Tibial artery (tissue), 4 donors: ENCODE data around the gene ETV6.

Source experiments
- DNase-seq, 2 donors: peaks; one replicate each; pipeline ENCODE4 v3.0.0-alpha.2; 2019
- H3K27ac ChIP-seq, 2 donors: fragments of 200-600 bp; sonication (generic) in 1 of 2; 1 replicate in 1 of 2; 2 replicates in 1 of 2; pipeline ENCODE4 v1.5.1; 2018 to 2019; ENCODE audit warnings: mild to moderate bottlenecking in 1 of 2
- H3K27me3 ChIP-seq, 2 donors: fragments of 200-600 bp; sonication (generic) in 1 of 2; one replicate each; pipeline versions ENCODE4 v1.5.1 to v1.6.0; 2016 to 2019
- H3K36me3 ChIP-seq, 3 donors: fragments of 200-600 bp; sonication (generic) in 2 of 3; one replicate each; pipeline ENCODE4 v1.5.1; 2016 to 2019; ENCODE audit warnings: mild to moderate bottlenecking in 2 of 3
- H3K4me1 ChIP-seq, 4 donors: fragments of 200-600 bp; sonication (generic) in 2 of 4; 1 replicate in 3 of 4; 2 replicates in 1 of 4; pipeline ENCODE4 v1.5.1; 2016 to 2019
- H3K4me3 ChIP-seq, 2 donors: fragments of 200-600 bp; sonication (generic) in 1 of 2; 1 replicate in 1 of 2; 2 replicates in 1 of 2; pipeline ENCODE4 v1.5.1; 2018 to 2019; ENCODE audit warnings: mild to moderate bottlenecking in 2 of 2
- H3K9me3 ChIP-seq, 3 donors: fragments of 200-600 bp; sonication (generic) in 1 of 3; one replicate each; pipeline ENCODE4 v1.5.1; 2016 to 2019
- CTCF ChIP-seq, 2 experiments: fragments of 200-600 bp in 1 of 2; fragments of 450-650 bp in 1 of 2; IDR thresholded peaks; one replicate each; pipeline ENCODE4 v1.5.1; 2017 to 2019; ENCODE audit warnings: antibody characterized with exemption in 2 of 2, mild to moderate bottlenecking in 1 of 2, moderate library complexity in 1 of 2
- intact Hi-C: fragments of 100-400 bp; cut with DNase I; formaldehyde crosslinking; loops from one replicate; pipeline ENCODE4 v1.15.0; 2023; ENCODE audit warnings: low total_unique reads

Gene ETV6

GRCh38 chr12:11875414-11875935 lies 226.0 kb downstream of the ETV6 start:
- intact Hi-C loops: no loop called here
- H3K27me3 ChIP-seq: no peaks in the 10 kb centered on the region
- no peak overlapping the region for H3K4me3 ChIP-seq
- peak overlapping the region; percentile 8 to 65 for H3K27ac ChIP-seq
- TF ChIP-seq CTCF (IDR thresholded peaks at IDR 0.05): no peak
- no peaks in the 10 kb centered on the region for H3K9me3 ChIP-seq
- DNase-seq: no peak
- H3K36me3 ChIP-seq: peaks cover 9 to 22% (median 10%) of the 10 kb centered on the region in 3 donors
- H3K4me1 ChIP-seq: peaks cover 0 to 57% (median 27%) of the 10 kb centered on the region in 4 donors

DNA sequence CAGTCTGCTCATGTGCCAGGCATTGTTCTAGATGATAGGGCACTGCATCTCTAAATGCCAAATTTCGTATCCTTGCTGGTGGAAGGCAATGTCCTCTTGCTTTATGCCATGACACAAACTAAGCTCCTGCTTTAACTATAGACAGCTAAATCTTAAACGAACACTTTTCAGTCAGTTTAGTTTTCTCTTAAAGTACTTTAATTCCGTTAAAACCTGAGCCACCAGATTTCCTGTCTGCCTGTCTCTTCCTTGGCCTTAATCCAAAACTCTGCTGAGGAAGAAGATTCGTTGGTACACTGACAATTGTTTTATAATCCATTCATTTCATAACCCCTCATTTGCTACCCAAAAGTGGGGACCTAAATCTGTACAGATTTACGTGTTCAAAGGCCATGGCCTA lies 226.8 kb downstream of the ETV6 start:
- no peak for DNase-seq
- no peak for TF ChIP-seq CTCF (IDR thresholded peaks at IDR 0.05)
- peak overlapping the region in 1 of 2 donors; percentile 65 for H3K27ac ChIP-seq

DNA sequence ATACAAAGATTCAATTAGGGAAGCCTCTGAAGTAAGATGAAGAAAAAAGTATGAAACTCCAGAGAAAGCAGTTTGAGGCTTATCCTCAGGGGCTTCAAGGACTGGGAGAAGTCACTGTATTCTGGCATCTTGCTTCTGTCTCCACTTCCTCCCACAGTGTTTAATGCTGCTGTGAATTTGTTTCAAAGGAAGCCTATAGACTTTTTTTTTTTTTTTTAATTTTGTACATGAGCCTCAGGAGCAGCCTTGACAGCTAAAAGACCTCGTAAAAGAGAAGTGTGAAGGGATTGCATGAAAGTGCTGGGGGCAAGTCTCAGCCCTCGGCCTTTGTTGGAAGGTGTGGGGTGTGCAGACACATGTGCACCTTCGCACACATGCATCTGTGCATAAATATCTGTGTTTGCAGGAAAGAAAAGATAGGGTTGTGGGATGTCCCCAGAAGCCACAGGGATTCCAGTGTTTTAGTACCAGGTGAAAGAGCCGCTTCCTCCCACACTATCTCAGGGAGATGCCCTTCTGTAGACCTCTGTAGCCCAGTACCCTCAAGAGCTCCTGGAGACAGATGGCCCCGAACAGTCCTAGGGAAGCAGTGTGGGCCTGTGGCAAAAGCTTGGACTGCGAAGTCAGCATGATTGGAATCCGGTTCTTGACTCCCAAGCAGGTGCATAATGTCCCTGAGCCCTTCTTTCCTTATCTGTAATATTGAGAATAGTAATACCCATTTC lies 227.8 kb downstream of the ETV6 start:
- H3K4me1 ChIP-seq: peaks cover 0 to 66% (median 29%) of the 10 kb centered on the region in 4 donors
- no peak overlapping the region for H3K4me3 ChIP-seq
- no peaks in the 10 kb centered on the region for H3K27me3 ChIP-seq
- no peak for TF ChIP-seq CTCF (IDR thresholded peaks at IDR 0.05)
- intact Hi-C loops: no loop called here
- H3K9me3 ChIP-seq: no peaks in the 10 kb centered on the region
- peak overlapping the region; percentile 10 to 65 for H3K27ac ChIP-seq
- H3K36me3 ChIP-seq: peaks cover 0 to 5% (median 0%) of the 10 kb centered on the region in 3 donors
- no peak for DNase-seq

More for the DNA sequence above, 226.8 kb downstream of the ETV6 start:
- intact Hi-C loops: no loop called here
- Histone ChIP-seq H3K9me3 (no peaks in the 10 kb centered on the region), H3K4me1 (peaks cover 0 to 61% (median 27%) of the 10 kb centered on the region in 4 donors), H3K27me3 (no peaks in the 10 kb centered on the region), H3K4me3 (no peak overlapping the region), H3K36me3 (peaks cover 2 to 14% (median 4%) of the 10 kb centered on the region in 3 donors)

- H3K9me3 ChIP-seq: no peaks in the 10 kb centered on the region
- no peak for TF ChIP-seq CTCF (IDR thresholded peaks at IDR 0.05)
- H3K4me3 ChIP-seq: no peak overlapping the region
- intact Hi-C loops: no loop called here
- no peaks in the 10 kb centered on the region for H3K27me3 ChIP-seq
- H3K27ac ChIP-seq: peak overlapping the region; percentile 57 to 65
- no peaks in the 10 kb centered on the region for H3K36me3 ChIP-seq
- H3K4me1 ChIP-seq: peaks cover 0 to 71% (median 31%) of the 10 kb centered on the region in 4 donors
- DNase-seq: peak; percentile 64 to 81
Observed at GRCh38 chr12:11877869-11878780, 228.7 kb downstream of the ETV6 start.

GRCh38 chr12:11879306-11879705 lies 229.8 kb downstream of the ETV6 start:
- Histone ChIP-seq H3K9me3 (no peaks in the 10 kb centered on the region), H3K27ac (peak overlapping the region in 1 of 2 donors; percentile 65), H3K4me3 (no peak overlapping the region), H3K27me3 (no peaks in the 10 kb centered on the region), H3K4me1 (peaks cover 0 to 77% (median 34%) of the 10 kb centered on the region in 4 donors), H3K36me3 (peaks cover 0 to 2% (median under 1%) of the 10 kb centered on the region in 3 donors)
- no peak for DNase-seq
- no peak for TF ChIP-seq CTCF (IDR thresholded peaks at IDR 0.05)
- intact Hi-C loops: no loop called here
